Mesendoderm (in vitro differentiated cells): Measurements from ENCODE around the gene ESPN.

ENCODE experiments used
- DNase-seq: peaks from one replicate; pipeline ENCODE4 v3.0.0; 2013
- H2AK5ac ChIP-seq: 2 replicates; pipeline ENCODE4 v1.6.1; 2013; ENCODE audit warnings: low read length, inconsistent platforms
- H2BK120ac ChIP-seq: 2 replicates; pipeline ENCODE4 v1.6.1; 2013; ENCODE audit warnings: low read depth, mild to moderate bottlenecking, low read length, moderate library complexity, mixed read lengths
- H2BK15ac ChIP-seq: replicated peaks from 2 replicates; pipeline ENCODE4 v1.6.1; 2013; ENCODE audit warnings: low read depth, mild to moderate bottlenecking, moderate library complexity
- H2BK5ac ChIP-seq: 2 replicates; pipeline ENCODE4 v1.6.1; 2013; ENCODE audit warnings: low read length, inconsistent platforms
- H3K18ac ChIP-seq: 2 replicates; pipeline ENCODE4 v1.6.1; 2013; ENCODE audit warnings: mild to moderate bottlenecking, low read length, mixed read lengths
- H3K23ac ChIP-seq: one replicate; pipeline ENCODE4 v1.6.1; 2013; ENCODE audit warnings: low read length
- H3K27ac ChIP-seq: 2 replicates; pipeline ENCODE4 v1.5.1; 2013; ENCODE audit warnings: low read depth, mild to moderate bottlenecking, inconsistent platforms, low read length, moderate library complexity
- H3K27me3 ChIP-seq: 2 replicates; pipeline ENCODE4 v1.6.1; 2013; ENCODE audit warnings: low read length, control low read depth, mild to moderate bottlenecking, inconsistent platforms; ENCODE audit not compliant: insufficient read depth, poor library complexity
- H3K36me3 ChIP-seq: 2 replicates; pipeline ENCODE4 v1.6.1; 2013; ENCODE audit warnings: low read length, inconsistent platforms; ENCODE audit not compliant: control insufficient read depth, insufficient read depth
- H3K4ac ChIP-seq: one replicate; pipeline ENCODE4 v1.6.1; 2013; ENCODE audit warnings: low read depth, mild to moderate bottlenecking, low read length, moderate library complexity
- H3K4me1 ChIP-seq: 2 replicates; pipeline ENCODE4 v1.6.1; 2013; ENCODE audit warnings: low read depth, low read length, inconsistent platforms; ENCODE audit not compliant: control insufficient read depth
- H3K4me2 ChIP-seq: 2 replicates; pipeline ENCODE4 v1.6.1; 2013; ENCODE audit warnings: low read length
- H3K4me3 ChIP-seq: 2 replicates; pipeline ENCODE4 v1.5.1; 2013; ENCODE audit warnings: mild to moderate bottlenecking, low read length
- H3K56ac ChIP-seq: one replicate; pipeline ENCODE4 v1.6.1; 2013; ENCODE audit warnings: low read length
- H3K79me1 ChIP-seq: 2 replicates; pipeline ENCODE4 v1.6.1; 2013; ENCODE audit warnings: low read length, inconsistent platforms
- H3K79me2 ChIP-seq: 2 replicates; pipeline ENCODE4 v1.6.1; 2013; ENCODE audit warnings: mild to moderate bottlenecking, low read length; ENCODE audit not compliant: control insufficient read depth, insufficient read depth
- H3K9ac ChIP-seq: 2 replicates; pipeline ENCODE4 v1.6.1; 2013; ENCODE audit warnings: low read length, inconsistent platforms
- H4K5ac ChIP-seq: one replicate; pipeline ENCODE4 v1.6.1; 2013; ENCODE audit warnings: low read length
- H4K8ac ChIP-seq: one replicate; pipeline ENCODE4 v1.6.1; 2013; ENCODE audit warnings: low read depth, mild to moderate bottlenecking, control low read depth, low read length, moderate library complexity
- WGBS: extraction: QIAGEN DNeasy Blood & Tissue Kit; methylation state at CpG from one replicate; pipeline ENCODE4 v1.1.7; 2013; ENCODE audit warnings: low lambda C conversion rate, missing lambda C conversion rate; ENCODE audit not compliant: insufficient coverage; ENCODE audit errors: extremely low coverage; 5-methylcytosine and 5-hydroxymethylcytosine counted together

The ESPN gene

DNA sequence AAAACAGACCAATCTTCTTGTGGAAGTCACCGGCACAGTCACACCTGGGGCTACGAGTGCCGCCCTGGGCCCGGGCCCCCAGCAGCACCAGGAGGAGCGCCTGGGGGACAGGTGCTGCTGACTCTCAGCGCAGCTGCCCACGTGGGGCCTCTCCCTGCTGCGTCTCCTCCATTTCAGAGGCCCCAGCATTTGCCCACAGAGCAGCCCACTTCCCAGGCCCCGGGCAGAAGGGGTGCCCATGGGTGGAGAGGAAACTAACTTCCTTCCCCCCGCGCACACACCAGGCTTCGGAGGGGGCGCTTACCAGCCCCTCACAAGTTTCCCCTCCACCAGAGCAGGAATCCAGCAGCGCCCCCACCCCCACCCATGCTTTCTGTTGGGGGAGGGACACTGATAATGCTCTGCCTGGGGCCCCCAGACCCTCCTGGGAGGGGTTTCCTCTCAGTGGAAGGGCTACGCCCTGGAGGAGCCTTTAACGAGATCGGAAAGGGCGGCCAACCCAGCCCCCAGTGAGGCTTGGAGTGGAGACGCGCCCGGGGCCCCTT lies 41.0 kb downstream of the ESPN start:
- Histone ChIP-seq H3K4ac (no peak overlapping the region), H3K56ac (peak overlapping the region; percentile 83), H3K4me2 (peak overlapping the region; percentile 26), H2BK120ac (no peak overlapping the region), H3K27ac (no peak overlapping the region), H3K79me2 (no peaks in the 10 kb centered on the region), H2BK5ac (no peak overlapping the region), H3K36me3 (peaks cover 2% of the 10 kb centered on the region), H4K8ac (no peak overlapping the region), H3K4me3 (no peak overlapping the region), H2AK5ac (no peak overlapping the region), H3K23ac (peak overlapping the region; percentile 74), H3K27me3 (no peaks in the 10 kb centered on the region), H3K4me1 (no peaks in the 10 kb centered on the region), H3K18ac (no peak overlapping the region), H3K9ac (peak overlapping the region; percentile 55), H2BK15ac (no peak overlapping the region), H3K79me1 (no peaks in the 10 kb centered on the region), H4K5ac (no peak overlapping the region)
- no peak for DNase-seq
- WGBS = no CpG with 5 or more reads among the region's 21 CpGs

DNA sequence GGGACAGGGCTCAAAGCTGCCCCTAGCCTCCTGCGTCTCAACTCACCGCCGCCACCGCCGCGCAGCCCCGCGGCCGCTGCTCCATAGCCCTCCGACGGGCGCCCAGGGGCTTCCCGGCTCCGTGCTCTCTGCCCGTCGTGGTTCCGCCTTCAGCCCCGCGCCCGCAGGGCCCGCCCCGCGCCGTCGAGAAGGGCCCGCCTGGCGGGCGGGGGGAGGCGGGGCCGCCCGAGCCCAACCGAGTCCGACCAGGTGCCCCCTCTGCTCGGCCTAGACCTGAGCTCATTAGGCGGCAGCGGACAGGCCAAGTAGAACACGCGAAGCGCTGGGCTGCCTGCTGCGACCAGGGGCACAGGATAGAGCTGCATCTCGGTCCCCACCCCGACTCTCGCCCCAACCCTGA lies 41.4 kb downstream of the ESPN start, which contains the start of gene TNFRSF25:
TSS of gene TNFRSF25 (minus strand) at position 151 of the 400 bp plus-strand sequence. CDS start at position 85, 66 bp downstream.
- H3K79me2 ChIP-seq = no peaks in the 10 kb centered on the region
- no peaks in the 10 kb centered on the region for H3K79me1 ChIP-seq
- H2BK15ac ChIP-seq = no peak within 1 kb of the TSS
- no peak within 1 kb of the TSS for H2BK5ac ChIP-seq
- no peak within 1 kb of the TSS for H2AK5ac ChIP-seq
- H3K4me2 ChIP-seq = peak within 1 kb of the TSS; percentile 26
- WGBS = no CpG with 5 or more reads among the region's 43 CpGs
- H3K56ac ChIP-seq = peak within 1 kb of the TSS; percentile 83
- DNase-seq = peak; percentile 63
- H3K18ac ChIP-seq = no peak within 1 kb of the TSS
- no peaks in the 10 kb centered on the region for H3K27me3 ChIP-seq
- no peak within 1 kb of the TSS for H3K27ac ChIP-seq
- no peak within 1 kb of the TSS for H3K4ac ChIP-seq
- no peak within 1 kb of the TSS for H2BK120ac ChIP-seq
- H3K23ac ChIP-seq = peak within 1 kb of the TSS; percentile 74
- peaks cover 2% of the 10 kb centered on the region for H3K36me3 ChIP-seq
- no peak within 1 kb of the TSS for H4K5ac ChIP-seq
- H4K8ac ChIP-seq = no peak within 1 kb of the TSS
- H3K4me3 ChIP-seq = no peak within 1 kb of the TSS
- H3K9ac ChIP-seq = peak within 1 kb of the TSS; percentile 55
- no peaks in the 10 kb centered on the region for H3K4me1 ChIP-seq

DNA sequence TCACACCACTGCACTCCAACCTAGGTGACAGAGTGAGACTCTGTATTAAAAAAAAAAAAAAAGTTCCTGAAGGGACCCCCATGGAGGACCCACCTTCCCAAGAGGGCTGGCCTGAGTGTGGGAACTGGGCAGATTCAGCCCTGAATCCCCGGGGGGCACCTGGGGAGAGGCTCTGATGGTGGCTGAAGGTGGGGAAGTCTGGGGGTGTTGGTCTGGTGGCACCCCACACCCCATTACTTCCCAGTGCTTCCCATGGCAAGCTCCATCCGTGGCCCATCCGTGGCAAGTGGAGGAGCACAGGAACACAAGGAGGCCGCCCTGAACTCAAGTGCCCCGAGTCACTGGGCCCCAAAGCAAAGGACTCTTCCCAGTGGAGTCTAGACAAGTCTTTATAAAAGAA lies 42.2 kb downstream of the ESPN start:
- no peak overlapping the region for H3K9ac ChIP-seq
- no peaks in the 10 kb centered on the region for H3K27me3 ChIP-seq
- H3K56ac ChIP-seq = no peak overlapping the region
- H4K8ac ChIP-seq = no peak overlapping the region
- H3K4me1 ChIP-seq = no peaks in the 10 kb centered on the region
- H2AK5ac ChIP-seq = no peak overlapping the region
- no peak overlapping the region for H2BK120ac ChIP-seq
- H2BK15ac ChIP-seq = no peak overlapping the region
- peaks cover 2% of the 10 kb centered on the region for H3K36me3 ChIP-seq
- no peak overlapping the region for H3K23ac ChIP-seq
- H3K4ac ChIP-seq = no peak overlapping the region
- no peak overlapping the region for H3K27ac ChIP-seq
- no peak overlapping the region for H4K5ac ChIP-seq
- no peaks in the 10 kb centered on the region for H3K79me2 ChIP-seq
- DNase-seq = no peak
- no peak overlapping the region for H2BK5ac ChIP-seq
- H3K4me3 ChIP-seq = no peak overlapping the region
- H3K18ac ChIP-seq = no peak overlapping the region
- no peak overlapping the region for H3K4me2 ChIP-seq
- WGBS = no CpG with 5 or more reads among the region's 5 CpGs
- no peaks in the 10 kb centered on the region for H3K79me1 ChIP-seq

GRCh38 chr1:6467224-6467623 lies 42.6 kb downstream of the ESPN start:
- no peak overlapping the region for H2BK5ac ChIP-seq
- H3K23ac ChIP-seq = no peak overlapping the region
- H3K4me2 ChIP-seq = no peak overlapping the region
- H3K4me3 ChIP-seq = no peak overlapping the region
- no peak overlapping the region for H2BK15ac ChIP-seq
- H3K27me3 ChIP-seq = no peaks in the 10 kb centered on the region
- DNase-seq = no peak
- H2BK120ac ChIP-seq = no peak overlapping the region
- H2AK5ac ChIP-seq = no peak overlapping the region
- no peak overlapping the region for H4K5ac ChIP-seq
- no peak overlapping the region for H3K27ac ChIP-seq
- no peaks in the 10 kb centered on the region for H3K4me1 ChIP-seq
- H3K79me1 ChIP-seq = no peaks in the 10 kb centered on the region
- H4K8ac ChIP-seq = no peak overlapping the region
- no peak overlapping the region for H3K56ac ChIP-seq
- WGBS = no CpG with 5 or more reads among the region's 12 CpGs
- H3K36me3 ChIP-seq = peaks cover 2% of the 10 kb centered on the region
- H3K9ac ChIP-seq = no peak overlapping the region
- no peak overlapping the region for H3K4ac ChIP-seq
- no peak overlapping the region for H3K18ac ChIP-seq
- H3K79me2 ChIP-seq = no peaks in the 10 kb centered on the region

GRCh38 chr1:6467744-6468688 lies 43.4 kb downstream of the ESPN start:
- H3K4me3 ChIP-seq = no peak overlapping the region
- H3K36me3 ChIP-seq = peaks cover 4% of the 10 kb centered on the region
- no peak overlapping the region for H3K56ac ChIP-seq
- no peak overlapping the region for H2BK120ac ChIP-seq
- H2BK5ac ChIP-seq = no peak overlapping the region
- H3K27ac ChIP-seq = no peak overlapping the region
- no peak overlapping the region for H3K23ac ChIP-seq
- no peaks in the 10 kb centered on the region for H3K27me3 ChIP-seq
- H3K4me1 ChIP-seq = no peaks in the 10 kb centered on the region
- no peak overlapping the region for H3K18ac ChIP-seq
- no peak overlapping the region for H4K8ac ChIP-seq
- no peaks in the 10 kb centered on the region for H3K79me2 ChIP-seq
- no peak overlapping the region for H2BK15ac ChIP-seq
- H2AK5ac ChIP-seq = no peak overlapping the region
- H3K4me2 ChIP-seq = no peak overlapping the region
- H3K9ac ChIP-seq = no peak overlapping the region
- WGBS = no CpG with 5 or more reads among the region's 30 CpGs
- no peak overlapping the region for H3K4ac ChIP-seq
- H4K5ac ChIP-seq = no peak overlapping the region
- DNase-seq = no peak
- H3K79me1 ChIP-seq = no peaks in the 10 kb centered on the region
